Neuronal stem cell (in vitro differentiated cells): Measurements from ENCODE around the gene MON1A.

Experiments
- DNase-seq: peaks from one replicate; pipeline ENCODE4 v3.0.0-alpha.2; 2013; ENCODE audit warnings: low spot score
- H2AFZ ChIP-seq: one replicate; pipeline ENCODE4 v1.6.1; 2013; ENCODE audit warnings: mild to moderate bottlenecking, low read length, inconsistent platforms
- H2AK5ac ChIP-seq: 2 replicates; pipeline ENCODE4 v1.6.1; 2013; ENCODE audit warnings: low read depth, mild to moderate bottlenecking, inconsistent platforms, low read length, moderate library complexity, mixed read lengths
- H2BK120ac ChIP-seq: 2 replicates; pipeline ENCODE4 v1.6.1; 2013; ENCODE audit warnings: low read depth, mild to moderate bottlenecking, inconsistent platforms, low read length, moderate library complexity, mixed read lengths
- H2BK12ac ChIP-seq: one replicate; pipeline ENCODE4 v1.6.1; 2013; ENCODE audit warnings: low read length, inconsistent platforms
- H2BK15ac ChIP-seq: 2 replicates; pipeline ENCODE4 v1.6.1; 2013; ENCODE audit warnings: mild to moderate bottlenecking, low read length, inconsistent platforms, mixed read lengths
- H2BK5ac ChIP-seq: one replicate; pipeline ENCODE4 v1.6.1; 2013; ENCODE audit warnings: inconsistent platforms, mild to moderate bottlenecking, low read length, moderate library complexity
- H3K14ac ChIP-seq: one replicate; pipeline ENCODE4 v1.6.1; 2013; ENCODE audit warnings: low read length, inconsistent platforms
- H3K18ac ChIP-seq: 2 replicates; pipeline ENCODE4 v1.6.1; 2013; ENCODE audit warnings: low read length, inconsistent platforms
- H3K23ac ChIP-seq: 2 replicates; pipeline ENCODE4 v1.6.1; 2013; ENCODE audit warnings: low read depth, mild to moderate bottlenecking, mixed read lengths, low read length, inconsistent platforms; ENCODE audit not compliant: poor library complexity
- H3K27ac ChIP-seq: replicated peaks from 3 replicates; pipeline ENCODE4 v1.5.1; 2013; ENCODE audit warnings: low read length, inconsistent platforms
- H3K27me3 ChIP-seq, 3 experiments: 2 replicates each; pipeline ENCODE4 v1.6.1; 2013; ENCODE audit warnings: low read length in 3 of 3, mild to moderate bottlenecking in 2 of 3, inconsistent platforms in 1 of 3, low read depth in 1 of 3, mixed read lengths in 1 of 3, moderate library complexity in 1 of 3; ENCODE audit not compliant: control insufficient read depth in 3 of 3, insufficient read depth in 3 of 3
- H3K36me3 ChIP-seq, 2 donors: replicated peaks in 1 of 2; 2 replicates each; pipeline ENCODE4 v1.6.1; 2013; ENCODE audit warnings: low read length in 2 of 2; ENCODE audit not compliant: control insufficient read depth in 2 of 2, insufficient read depth in 2 of 2
- H3K4ac ChIP-seq: 2 replicates; pipeline ENCODE4 v1.6.1; 2013; ENCODE audit warnings: inconsistent platforms, mild to moderate bottlenecking, low read length, moderate library complexity
- H3K4me1 ChIP-seq, 2 donors: 1 replicate in 1 of 2; 2 replicates in 1 of 2; pipeline ENCODE4 v1.6.1; 2013; ENCODE audit warnings: low read length in 2 of 2, low read depth in 1 of 2; ENCODE audit not compliant: control insufficient read depth in 2 of 2, insufficient read depth in 1 of 2
- H3K4me2 ChIP-seq: one replicate; pipeline ENCODE4 v1.6.1; 2013; ENCODE audit warnings: mild to moderate bottlenecking, low read length, inconsistent platforms; ENCODE audit not compliant: insufficient read depth, poor library complexity, severe bottlenecking
- H3K4me3 ChIP-seq, 2 donors: 2 replicates each; pipeline ENCODE4 v1.5.1; 2013; ENCODE audit warnings: low read length in 2 of 2, mild to moderate bottlenecking in 2 of 2, inconsistent platforms in 1 of 2, moderate library complexity in 1 of 2
- H3K79me1 ChIP-seq: one replicate; pipeline ENCODE4 v1.6.1; 2013; ENCODE audit warnings: low read depth, mild to moderate bottlenecking, inconsistent platforms, low read length, moderate library complexity
- H3K9ac ChIP-seq: one replicate; pipeline ENCODE4 v1.6.1; 2013; ENCODE audit warnings: mild to moderate bottlenecking, low read depth, low read length, inconsistent platforms; ENCODE audit not compliant: poor library complexity
- H3K9me3 ChIP-seq, 2 donors: replicated peaks in 1 of 2; 2 replicates each; pipeline versions ENCODE3 to v1.6.1; 2013; ENCODE audit warnings: low read length in 2 of 2, mild to moderate bottlenecking in 2 of 2, inconsistent platforms in 1 of 2, low read depth in 1 of 2, mixed read lengths in 1 of 2, moderate library complexity in 1 of 2; ENCODE audit not compliant: control insufficient read depth in 2 of 2, insufficient read depth in 1 of 2
- H4K8ac ChIP-seq: one replicate; pipeline ENCODE4 v1.6.1; 2013; ENCODE audit warnings: low read depth, mild to moderate bottlenecking, inconsistent platforms, low read length, moderate library complexity
- H4K91ac ChIP-seq: one replicate; pipeline ENCODE4 v1.6.1; 2013; ENCODE audit warnings: low read length, low read depth, mild to moderate bottlenecking, inconsistent platforms; ENCODE audit not compliant: poor library complexity
- WGBS, 2 donors: extraction: QIAGEN DNeasy Blood & Tissue Kit; methylation state at CpG; one replicate each; pipeline ENCODE4 v1.1.7; 2013; ENCODE audit warnings: missing lambda C conversion rate in 2 of 2, mixed read lengths in 1 of 2; ENCODE audit not compliant: insufficient read length in 2 of 2, insufficient replicate concordance in 1 of 2; ENCODE audit errors: extremely low coverage in 2 of 2; 5-methylcytosine and 5-hydroxymethylcytosine counted together

MON1A gene

DNA sequence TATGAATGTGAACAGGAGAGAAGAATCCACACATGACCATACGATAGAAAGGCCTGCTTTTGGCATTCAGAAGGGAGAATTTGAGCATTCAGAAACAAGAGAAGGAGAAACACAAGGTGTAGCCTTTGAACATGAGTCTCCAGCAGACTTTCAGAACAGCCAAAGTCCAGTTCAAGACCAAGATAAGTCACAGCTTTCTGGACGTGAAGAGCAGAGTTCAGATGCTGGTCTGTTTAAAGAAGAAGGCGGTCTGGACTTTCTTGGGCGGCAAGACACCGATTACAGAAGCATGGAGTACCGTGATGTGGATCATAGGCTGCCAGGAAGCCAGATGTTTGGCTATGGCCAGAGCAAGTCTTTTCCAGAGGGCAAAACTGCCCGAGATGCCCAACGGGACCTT is 38.7 kb upstream of the MON1A start:
- no peak overlapping the region for H3K4me2 ChIP-seq
- H3K14ac ChIP-seq = no peak overlapping the region
- H3K4ac ChIP-seq = no peak overlapping the region
- no peak overlapping the region for H2AK5ac ChIP-seq
- H3K23ac ChIP-seq = no peak overlapping the region
- peaks cover 0 to 2% of the 10 kb centered on the region in 2 donors for H3K4me1 ChIP-seq
- H3K79me1 ChIP-seq = no peaks in the 10 kb centered on the region
- no peaks in the 10 kb centered on the region for H3K9me3 ChIP-seq
- H2AFZ ChIP-seq = no peak overlapping the region
- no peak for DNase-seq
- H3K27me3 ChIP-seq = no peaks in the 10 kb centered on the region
- H3K9ac ChIP-seq = no peak overlapping the region
- no peak overlapping the region for H4K91ac ChIP-seq
- WGBS, 2 donors = no CpG with 5 or more reads among the region's 8 CpGs
- H2BK15ac ChIP-seq = no peak overlapping the region
- H2BK12ac ChIP-seq = no peak overlapping the region
- no peak overlapping the region for H3K4me3 ChIP-seq
- no peak overlapping the region for H4K8ac ChIP-seq
- H3K27ac ChIP-seq = no peak overlapping the region
- no peak overlapping the region for H3K18ac ChIP-seq
- H2BK120ac ChIP-seq = no peak overlapping the region
- H2BK5ac ChIP-seq = no peak overlapping the region
- peaks cover 8 to 84% of the 10 kb centered on the region in 2 donors for H3K36me3 ChIP-seq

DNA sequence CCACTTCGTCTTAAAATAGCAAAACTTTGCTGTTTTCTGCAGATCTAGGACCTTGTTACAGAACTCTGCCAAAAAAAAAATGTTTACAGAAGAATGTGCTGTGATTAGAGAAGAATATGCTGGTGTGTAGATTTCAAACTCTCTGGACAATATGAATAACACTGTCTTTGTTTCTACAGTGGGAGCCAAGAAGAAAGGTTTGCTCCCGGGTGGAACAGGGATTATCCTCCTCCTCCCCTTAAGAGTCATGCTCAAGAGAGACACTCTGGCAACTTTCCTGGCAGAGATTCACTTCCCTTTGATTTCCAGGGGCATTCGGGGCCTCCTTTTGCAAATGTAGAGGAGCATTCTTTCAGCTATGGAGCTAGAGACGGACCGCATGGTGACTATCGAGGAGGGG is 37.7 kb upstream of the MON1A start:
- H3K4me3 ChIP-seq = no peak overlapping the region
- no peak overlapping the region for H4K91ac ChIP-seq
- H3K18ac ChIP-seq = no peak overlapping the region
- no peak overlapping the region for H4K8ac ChIP-seq
- no peak for DNase-seq
- H3K9me3 ChIP-seq = no peaks in the 10 kb centered on the region
- H2AK5ac ChIP-seq = no peak overlapping the region
- peaks cover 4 to 81% of the 10 kb centered on the region in 2 donors for H3K36me3 ChIP-seq
- H3K4me2 ChIP-seq = no peak overlapping the region
- H2BK5ac ChIP-seq = no peak overlapping the region
- H3K79me1 ChIP-seq = no peaks in the 10 kb centered on the region
- no peak overlapping the region for H3K27ac ChIP-seq
- H3K4me1 ChIP-seq = peaks cover 0 to 2% of the 10 kb centered on the region in 2 donors
- H2BK120ac ChIP-seq = no peak overlapping the region
- H2BK12ac ChIP-seq = no peak overlapping the region
- no peak overlapping the region for H3K4ac ChIP-seq
- H2AFZ ChIP-seq = no peak overlapping the region
- no peak overlapping the region for H3K9ac ChIP-seq
- H3K27me3 ChIP-seq = no peaks in the 10 kb centered on the region
- H3K23ac ChIP-seq = no peak overlapping the region
- WGBS, 2 donors = no CpG with 5 or more reads among the region's 6 CpGs
- H2BK15ac ChIP-seq = no peak overlapping the region
- H3K14ac ChIP-seq = no peak overlapping the region

DNA sequence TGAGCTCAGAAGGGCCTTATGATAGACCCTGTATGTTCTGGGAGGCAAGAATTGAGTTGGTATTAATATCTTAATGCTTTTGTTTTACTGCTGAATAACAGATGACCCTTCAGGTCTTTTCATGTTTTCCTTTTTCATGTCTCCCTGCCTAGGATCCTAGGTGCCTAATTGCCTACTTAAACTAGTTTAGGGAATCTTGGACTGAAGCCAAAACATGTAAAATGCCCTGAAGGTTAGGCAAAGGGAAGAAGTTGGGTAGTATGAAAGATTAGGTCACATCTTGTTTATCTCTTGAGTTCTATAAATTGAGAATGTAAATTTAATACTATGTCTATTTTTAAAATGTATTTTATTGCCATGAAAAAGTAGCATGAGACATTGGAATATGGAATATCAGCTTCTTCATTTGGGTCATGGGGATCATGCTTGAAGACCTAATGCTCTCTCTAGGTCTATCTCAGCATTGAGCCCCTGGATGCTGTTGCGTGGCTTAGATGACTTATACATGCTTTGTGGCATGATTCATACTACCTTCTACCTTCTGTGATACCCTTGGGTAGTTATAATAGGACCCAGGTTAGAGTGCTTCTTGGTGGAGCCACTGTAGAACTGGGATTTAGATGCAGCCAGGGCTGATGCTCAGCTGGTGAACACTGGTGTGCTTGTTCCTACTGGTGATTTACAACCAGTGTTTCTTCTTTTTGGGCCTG is 36.8 kb upstream of the MON1A start:
- H3K4me2 ChIP-seq = no peak overlapping the region
- H2BK5ac ChIP-seq = no peak overlapping the region
- no peaks in the 10 kb centered on the region for H3K9me3 ChIP-seq
- H3K36me3 ChIP-seq = peaks cover 4 to 74% of the 10 kb centered on the region in 2 donors
- no peak overlapping the region for H3K23ac ChIP-seq
- no peak overlapping the region for H2AK5ac ChIP-seq
- H3K18ac ChIP-seq = no peak overlapping the region
- peaks cover 0 to 2% of the 10 kb centered on the region in 2 donors for H3K4me1 ChIP-seq
- H4K91ac ChIP-seq = no peak overlapping the region
- H3K79me1 ChIP-seq = no peaks in the 10 kb centered on the region
- no peak overlapping the region for H2BK12ac ChIP-seq
- no peaks in the 10 kb centered on the region for H3K27me3 ChIP-seq
- no peak for DNase-seq
- H4K8ac ChIP-seq = no peak overlapping the region
- H2AFZ ChIP-seq = no peak overlapping the region
- WGBS, 2 donors = no CpG with 5 or more reads among the region's 1 CpG
- no peak overlapping the region for H3K14ac ChIP-seq
- H3K9ac ChIP-seq = no peak overlapping the region
- H3K4me3 ChIP-seq = no peak overlapping the region
- no peak overlapping the region for H2BK120ac ChIP-seq
- no peak overlapping the region for H3K4ac ChIP-seq
- H2BK15ac ChIP-seq = no peak overlapping the region
- H3K27ac ChIP-seq = no peak overlapping the region

DNA sequence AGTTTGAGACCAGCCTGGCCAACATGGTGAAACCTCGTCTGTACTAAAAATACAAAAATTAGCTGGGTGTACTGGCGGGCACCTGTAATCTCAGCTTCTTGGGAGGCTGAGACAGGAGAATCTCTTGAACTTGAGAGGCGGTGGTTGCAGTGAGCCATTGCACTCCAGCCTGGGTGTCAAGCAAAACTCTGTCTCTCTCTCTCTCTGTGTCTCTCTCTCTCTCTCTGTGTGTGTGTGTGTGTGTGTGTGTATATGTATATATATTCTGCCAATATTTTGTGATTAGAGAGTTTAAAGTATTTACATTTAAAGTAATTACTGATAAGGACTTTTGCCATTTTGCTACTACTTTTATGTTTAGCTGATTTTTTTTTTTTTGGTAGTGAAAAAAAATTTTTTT is 26.0 kb upstream of the MON1A start:
- no peaks in the 10 kb centered on the region for H3K4me1 ChIP-seq
- peaks cover 7% of the 10 kb centered on the region for H3K79me1 ChIP-seq
- H3K4me3 ChIP-seq = no peak overlapping the region
- no peak overlapping the region for H4K91ac ChIP-seq
- H3K9ac ChIP-seq = no peak overlapping the region
- H2AFZ ChIP-seq = no peak overlapping the region
- no peak overlapping the region for H3K4ac ChIP-seq
- DNase-seq = no peak
- no peak overlapping the region for H2BK5ac ChIP-seq
- H3K4me2 ChIP-seq = no peak overlapping the region
- H2BK120ac ChIP-seq = no peak overlapping the region
- no peaks in the 10 kb centered on the region for H3K9me3 ChIP-seq
- H2AK5ac ChIP-seq = no peak overlapping the region
- no peaks in the 10 kb centered on the region for H3K27me3 ChIP-seq
- no peak overlapping the region for H3K27ac ChIP-seq
- no peak overlapping the region for H2BK12ac ChIP-seq
- WGBS, 2 donors = no CpG with 5 or more reads among the region's 3 CpGs
- no peak overlapping the region for H4K8ac ChIP-seq
- no peak overlapping the region for H3K14ac ChIP-seq
- H3K36me3 ChIP-seq = peaks cover 0 to 2% of the 10 kb centered on the region in 2 donors
- H2BK15ac ChIP-seq = no peak overlapping the region
- no peak overlapping the region for H3K18ac ChIP-seq
- no peak overlapping the region for H3K23ac ChIP-seq
